ENCODE measurements around the gene TLL1. TPM values are rescaled to one million over a fixed set of nuclear protein-coding genes. Genes with fewer than 3 reads are reported as not detected.
A peak's percentile ranks its signal among the peaks of the same experiment; 100 is the strongest.

Gene TLL1
- total and polyA plus RNA-seq, 2 of the 13 experiments (the other 11 are each of a cell fraction or from before 2014, with no cell fraction given), result not detected

DNA sequence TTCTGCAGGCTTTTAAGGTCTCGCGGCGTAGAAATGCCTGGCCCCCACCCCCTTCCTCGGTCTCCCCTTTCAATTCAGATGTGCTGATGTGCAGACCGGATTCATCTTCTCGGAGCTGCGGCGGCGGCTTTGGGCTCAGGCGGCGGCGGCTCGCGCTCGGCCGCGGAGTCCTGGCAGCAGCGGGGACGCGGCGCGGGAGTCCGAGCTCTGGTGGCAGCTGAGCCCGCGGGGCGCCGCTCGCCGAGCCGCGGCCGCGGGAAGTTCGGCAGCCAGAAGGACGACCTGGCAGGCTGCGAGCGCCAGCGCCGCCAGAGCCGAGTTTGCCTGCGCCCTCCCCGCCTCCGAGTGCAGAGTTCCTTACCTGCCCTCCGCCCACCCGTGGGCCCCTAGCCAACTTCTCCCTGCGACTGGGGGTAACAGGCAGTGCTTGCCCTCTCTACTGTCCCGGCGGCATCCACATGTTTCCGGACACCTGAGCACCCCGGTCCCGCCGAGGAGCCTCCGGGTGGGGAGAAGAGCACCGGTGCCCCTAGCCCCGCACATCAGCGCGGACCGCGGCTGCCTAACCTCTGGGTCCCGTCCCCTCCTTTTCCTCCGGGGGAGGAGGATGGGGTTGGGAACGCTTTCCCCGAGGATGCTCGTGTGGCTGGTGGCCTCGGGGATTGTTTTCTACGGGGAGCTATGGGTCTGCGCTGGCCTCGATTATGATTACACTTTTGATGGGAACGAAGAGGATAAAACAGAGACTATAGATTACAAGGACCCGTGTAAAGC, 448 bp downstream of the TLL1 start (continued):
- TF ChIP-seq PTBP1 (IDR thresholded peaks at IDR 0.05; ENCODE audit: low read depth, low read length, poor library complexity, severe bottlenecking), result no peak
- peak; percentile 30; the same call in 1 of the 2 replicates for TF ChIP-seq ZFP91 (CRISPR knock-in tag; IDR thresholded peaks at IDR 0.05; ENCODE audit: borderline replicate concordance)
- TF ChIP-seq, protein P1, sequence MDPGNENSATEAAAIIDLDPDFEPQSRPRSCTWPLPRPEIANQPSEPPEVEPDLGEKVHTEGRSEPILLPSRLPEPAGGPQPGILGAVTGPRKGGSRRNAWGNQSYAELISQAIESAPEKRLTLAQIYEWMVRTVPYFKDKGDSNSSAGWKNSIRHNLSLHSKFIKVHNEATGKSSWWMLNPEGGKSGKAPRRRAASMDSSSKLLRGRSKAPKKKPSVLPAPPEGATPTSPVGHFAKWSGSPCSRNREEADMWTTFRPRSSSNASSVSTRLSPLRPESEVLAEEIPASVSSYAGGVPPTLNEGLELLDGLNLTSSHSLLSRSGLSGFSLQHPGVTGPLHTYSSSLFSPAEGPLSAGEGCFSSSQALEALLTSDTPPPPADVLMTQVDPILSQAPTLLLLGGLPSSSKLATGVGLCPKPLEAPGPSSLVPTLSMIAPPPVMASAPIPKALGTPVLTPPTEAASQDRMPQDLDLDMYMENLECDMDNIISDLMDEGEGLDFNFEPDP (CRISPR knock-in tag; conservative IDR thresholded peaks at IDR 0.05), result no peak
- no peak for TF ChIP-seq FUBP1 (CRISPR knock-in tag; IDR thresholded peaks at IDR 0.05; ENCODE audit: borderline replicate concordance)
- no peak for TF ChIP-seq ZMAT5 (CRISPR knock-in tag; IDR thresholded peaks at IDR 0.05; ENCODE audit: borderline replicate concordance, low read depth)
- TF ChIP-seq KDM4B (CRISPR knock-in tag; IDR thresholded peaks at IDR 0.05), result no peak
- 0 out of 2 replicates have a peak, but pooled peaks have one; percentile 17 for TF ChIP-seq ZNF768 (CRISPR knock-in tag; IDR thresholded peaks at IDR 0.05)
- TF ChIP-seq UBTF (CRISPR knock-in tag; IDR thresholded peaks at IDR 0.05), result peak; percentile 93
- TF ChIP-seq ZNF180 (CRISPR knock-in tag; IDR thresholded peaks at IDR 0.05; ENCODE audit: borderline replicate concordance, low read depth), result no peak
- TF ChIP-seq MTF2 (CRISPR knock-in tag; IDR thresholded peaks at IDR 0.05; ENCODE audit: borderline replicate concordance), result 0 out of 2 replicates have a peak, but pooled peaks have one; percentile 29

All from HepG2 (cell line).